ENCODE data around the gene PHOSPHO1.

- TF ChIP-seq CTCF (conservative IDR thresholded peaks at IDR 0.05; ENCODE audit: low read length): no peak
- TF ChIP-seq EZH2phosphoT487 (IDR thresholded peaks at IDR 0.05; ENCODE audit: borderline replicate concordance, low read depth, low read length): no peak
Observed at GRCh38 chr17:49193513-49194296, 36.9 kb downstream of the PHOSPHO1 start.
